Subcutaneous abdominal adipose tissue (tissue), 5 donors: Measurements from ENCODE around the gene PCDHA3.
"Not testable (repeated sequence)": the region's sequence is repeated elsewhere in the genome, so short reads cannot be mapped to it uniquely, and the experiment has no call there.

ENCODE experiments used
- H3K27ac ChIP-seq: one replicate; pipeline ENCODE4 v1.7.0; 2013; ENCODE audit warnings: low read depth, mild to moderate bottlenecking, inconsistent platforms, low read length, moderate library complexity
- H3K27me3 ChIP-seq, 5 donors: one replicate each; pipeline ENCODE4 v1.7.0; 2013; ENCODE audit warnings: low read length in 5 of 5, inconsistent platforms in 1 of 5; ENCODE audit not compliant: control insufficient read depth in 5 of 5, insufficient read depth in 4 of 5
- H3K36me3 ChIP-seq, 5 donors: one replicate each; pipeline ENCODE4 v1.7.0; 2013; ENCODE audit warnings: low read length in 5 of 5; ENCODE audit not compliant: control insufficient read depth in 5 of 5, insufficient read depth in 5 of 5
- H3K4me1 ChIP-seq, 5 donors: one replicate each; pipeline ENCODE4 v1.7.0; 2013; ENCODE audit warnings: low read length in 5 of 5, mild to moderate bottlenecking in 3 of 5, moderate library complexity in 1 of 5; ENCODE audit not compliant: control insufficient read depth in 5 of 5, insufficient read depth in 5 of 5
- H3K4me3 ChIP-seq, 5 donors: one replicate each; pipeline ENCODE4 v1.7.0; 2013; ENCODE audit warnings: low read length in 5 of 5, low read depth in 1 of 5
- H3K9ac ChIP-seq, 5 donors: one replicate each; pipeline ENCODE4 v1.7.0; 2013; ENCODE audit warnings: low read length in 5 of 5, mild to moderate bottlenecking in 4 of 5, moderate library complexity in 3 of 5
- H3K9me3 ChIP-seq, 5 donors: one replicate each; pipeline ENCODE4 v1.7.0; 2013; ENCODE audit warnings: low read length in 5 of 5; ENCODE audit not compliant: control insufficient read depth in 5 of 5
- donor health status: healthy.
- donor health status: healthy.
- donor health status: healthy.
- donor health status: healthy.
- donor health status: healthy.

Gene PCDHA3

DNA sequence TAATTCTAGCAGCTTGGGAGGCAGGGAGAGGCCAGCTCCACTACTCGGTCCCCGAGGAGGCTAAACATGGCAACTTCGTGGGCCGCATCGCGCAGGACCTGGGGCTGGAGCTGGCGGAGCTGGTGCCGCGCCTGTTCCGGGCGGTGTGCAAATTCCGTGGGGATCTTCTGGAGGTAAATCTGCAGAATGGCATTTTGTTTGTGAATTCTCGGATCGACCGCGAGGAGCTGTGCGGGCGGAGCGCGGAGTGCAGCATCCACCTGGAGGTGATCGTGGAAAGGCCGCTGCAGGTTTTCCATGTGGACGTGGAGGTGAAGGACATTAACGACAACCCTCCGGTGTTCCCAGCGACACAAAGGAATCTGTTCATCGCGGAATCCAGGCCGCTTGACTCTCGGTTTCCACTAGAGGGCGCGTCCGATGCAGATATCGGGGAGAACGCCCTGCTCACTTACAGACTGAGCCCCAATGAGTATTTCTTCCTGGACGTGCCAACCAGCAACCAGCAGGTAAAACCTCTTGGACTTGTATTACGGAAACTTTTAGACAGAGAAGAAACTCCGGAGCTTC lies 33.7 kb downstream of the PCDHA3 start:
- Histone ChIP-seq H3K4me3 (peak overlapping the region; percentile 4 to 54 (median 34)), H3K9me3 (peaks cover 2 to 25% (median 22%) of the 10 kb centered on the region in 5 donors), H3K27me3 (peaks cover 2 to 23% (median 7%) of the 10 kb centered on the region in 5 donors)
- not testable (repeated sequence) for H3K36me3 ChIP-seq, H3K4me1 ChIP-seq, H3K9ac ChIP-seq, H3K27ac ChIP-seq

DNA sequence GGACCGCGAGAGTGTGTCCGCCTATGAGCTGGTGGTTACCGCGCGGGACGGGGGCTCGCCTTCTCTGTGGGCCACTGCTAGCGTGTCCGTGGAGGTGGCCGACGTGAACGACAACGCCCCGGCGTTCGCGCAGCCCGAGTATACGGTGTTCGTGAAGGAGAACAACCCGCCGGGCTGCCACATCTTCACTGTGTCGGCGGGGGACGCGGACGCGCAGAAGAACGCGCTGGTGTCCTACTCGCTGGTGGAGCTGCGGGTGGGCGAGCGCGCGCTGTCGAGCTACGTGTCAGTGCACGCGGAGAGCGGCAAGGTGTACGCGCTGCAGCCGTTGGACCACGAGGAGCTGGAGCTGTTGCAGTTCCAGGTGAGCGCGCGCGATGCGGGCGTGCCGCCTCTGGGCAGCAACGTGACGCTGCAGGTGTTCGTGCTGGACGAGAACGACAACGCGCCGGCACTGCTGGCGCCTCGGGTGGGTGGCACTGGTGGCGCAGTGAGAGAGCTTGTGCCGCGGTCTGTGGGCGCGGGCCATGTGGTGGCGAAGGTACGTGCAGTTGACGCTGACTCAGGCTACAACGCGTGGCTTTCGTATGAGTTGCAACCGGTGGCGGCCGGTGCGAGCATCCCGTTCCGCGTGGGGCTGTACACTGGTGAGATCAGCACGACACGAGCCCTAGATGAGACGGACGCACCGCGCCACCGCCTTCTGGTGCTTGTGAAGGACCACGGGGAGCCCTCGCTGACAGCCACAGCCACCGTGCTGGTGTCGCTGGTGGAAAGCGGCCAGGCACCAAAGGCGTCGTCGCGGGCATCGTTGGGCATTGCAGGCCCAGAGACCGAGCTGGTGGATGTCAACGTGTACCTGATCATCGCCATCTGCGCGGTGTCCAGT lies 35.0 kb downstream of the PCDHA3 start:
- Histone ChIP-seq H3K27ac (no peak overlapping the region), H3K27me3 (peaks cover 2 to 19% (median 7%) of the 10 kb centered on the region in 5 donors), H3K4me1 (no peaks in the 10 kb centered on the region), H3K36me3 (no peaks in the 10 kb centered on the region), H3K9me3 (peaks cover 5 to 18% (median 14%) of the 10 kb centered on the region in 5 donors), H3K9ac (no peak overlapping the region), H3K4me3 (peak overlapping the region in 1 of 5 donors; percentile 34)

DNA sequence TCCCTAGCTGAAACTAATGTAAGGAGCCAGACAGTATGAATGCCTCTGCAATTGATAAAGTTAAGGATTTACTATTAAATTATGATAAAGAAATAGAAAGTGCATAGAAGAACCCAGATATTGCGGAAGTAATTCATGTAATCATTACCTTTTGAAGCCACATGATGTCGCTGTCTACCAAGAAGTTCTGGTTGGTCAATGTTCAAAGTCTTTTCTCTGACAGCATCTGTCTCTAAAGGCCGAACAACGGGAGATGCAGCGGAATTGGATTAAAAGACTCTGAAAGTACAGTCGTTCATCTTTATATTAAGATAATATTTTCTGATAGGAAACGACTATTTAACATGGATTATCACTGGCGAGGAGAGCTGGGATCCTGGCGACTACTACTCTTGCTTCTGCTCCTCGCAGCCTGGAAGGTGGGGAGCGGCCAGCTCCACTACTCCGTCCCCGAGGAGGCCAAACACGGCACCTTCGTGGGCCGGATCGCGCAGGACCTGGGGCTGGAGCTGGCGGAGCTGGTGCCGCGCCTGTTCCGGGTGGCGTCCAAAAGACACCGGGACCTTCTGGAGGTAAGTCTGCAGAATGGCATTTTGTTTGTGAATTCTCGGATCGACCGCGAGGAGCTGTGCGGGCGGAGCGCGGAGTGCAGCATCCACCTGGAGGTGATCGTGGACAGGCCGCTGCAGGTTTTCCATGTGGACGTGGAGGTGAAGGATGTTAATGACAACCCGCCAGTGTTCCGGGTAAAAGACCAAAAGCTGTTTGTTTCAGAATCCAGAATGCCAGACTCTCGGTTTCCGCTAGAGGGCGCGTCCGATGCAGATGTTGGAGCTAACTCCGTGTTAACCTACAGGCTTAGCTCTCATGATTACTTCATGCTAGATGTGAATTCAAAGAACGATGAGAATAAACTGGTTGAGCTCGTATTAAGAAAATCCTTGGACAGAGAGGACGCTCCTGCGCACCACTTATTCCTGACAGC lies 40.4 kb downstream of the PCDHA3 start, which contains the start of gene PCDHA8:
TSS of gene PCDHA8 (plus strand) at position 210 of the 985 bp plus-strand sequence. CDS start at position 345, 135 bp downstream.
- no peak within 1 kb of the TSS for H3K9ac ChIP-seq
- no peaks in the 10 kb centered on the region for H3K36me3 ChIP-seq
- H3K4me3 ChIP-seq: no peak within 1 kb of the TSS
- H3K4me1 ChIP-seq: no peaks in the 10 kb centered on the region
- H3K9me3 ChIP-seq: peaks cover 5 to 26% (median 16%) of the 10 kb centered on the region in 5 donors
- H3K27me3 ChIP-seq: peaks cover 0 to 6% (median under 1%) of the 10 kb centered on the region in 5 donors
- no peak within 1 kb of the TSS for H3K27ac ChIP-seq

DNA sequence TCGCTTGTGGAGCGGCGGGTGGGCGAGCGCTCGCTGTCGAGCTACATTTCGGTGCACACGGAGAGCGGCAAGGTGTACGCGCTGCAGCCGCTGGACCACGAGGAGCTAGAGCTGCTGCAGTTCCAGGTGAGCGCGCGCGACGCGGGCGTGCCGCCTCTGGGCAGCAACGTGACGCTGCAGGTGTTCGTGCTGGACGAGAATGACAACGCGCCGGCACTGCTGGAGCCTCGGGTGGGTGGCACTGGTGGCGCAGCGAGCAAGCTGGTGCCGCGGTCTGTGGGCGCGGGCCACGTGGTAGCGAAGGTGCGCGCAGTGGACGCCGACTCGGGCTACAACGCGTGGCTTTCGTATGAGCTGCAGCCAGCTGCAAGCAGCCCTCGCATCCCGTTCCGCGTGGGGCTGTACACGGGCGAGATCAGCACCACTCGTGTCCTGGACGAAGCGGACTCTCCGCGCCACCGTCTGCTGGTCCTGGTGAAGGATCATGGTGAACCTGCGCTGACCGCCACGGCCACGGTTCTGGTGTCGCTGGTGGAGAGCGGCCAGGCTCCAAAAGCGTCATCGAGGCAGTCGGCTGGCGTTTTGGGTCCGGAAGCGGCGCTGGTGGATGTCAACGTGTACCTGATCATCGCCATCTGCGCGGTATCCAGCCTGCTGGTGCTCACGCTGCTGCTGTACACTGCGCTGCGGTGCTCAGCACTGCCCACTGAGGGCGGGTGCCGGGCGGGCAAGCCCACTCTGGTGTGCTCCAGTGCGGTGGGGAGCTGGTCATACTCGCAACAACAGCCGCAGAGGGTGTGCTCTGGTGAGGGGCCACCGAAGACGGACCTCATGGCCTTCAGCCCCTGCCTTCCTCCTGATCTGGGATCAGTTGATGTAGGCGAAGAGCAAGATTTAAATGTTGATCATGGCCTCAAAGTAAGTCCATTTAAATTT lies 42.2 kb downstream of the PCDHA3 start:
- Histone ChIP-seq H3K9ac (no peak overlapping the region), H3K4me3 (no peak overlapping the region), H3K9me3 (peaks cover 5 to 24% (median 13%) of the 10 kb centered on the region in 5 donors)

DNA sequence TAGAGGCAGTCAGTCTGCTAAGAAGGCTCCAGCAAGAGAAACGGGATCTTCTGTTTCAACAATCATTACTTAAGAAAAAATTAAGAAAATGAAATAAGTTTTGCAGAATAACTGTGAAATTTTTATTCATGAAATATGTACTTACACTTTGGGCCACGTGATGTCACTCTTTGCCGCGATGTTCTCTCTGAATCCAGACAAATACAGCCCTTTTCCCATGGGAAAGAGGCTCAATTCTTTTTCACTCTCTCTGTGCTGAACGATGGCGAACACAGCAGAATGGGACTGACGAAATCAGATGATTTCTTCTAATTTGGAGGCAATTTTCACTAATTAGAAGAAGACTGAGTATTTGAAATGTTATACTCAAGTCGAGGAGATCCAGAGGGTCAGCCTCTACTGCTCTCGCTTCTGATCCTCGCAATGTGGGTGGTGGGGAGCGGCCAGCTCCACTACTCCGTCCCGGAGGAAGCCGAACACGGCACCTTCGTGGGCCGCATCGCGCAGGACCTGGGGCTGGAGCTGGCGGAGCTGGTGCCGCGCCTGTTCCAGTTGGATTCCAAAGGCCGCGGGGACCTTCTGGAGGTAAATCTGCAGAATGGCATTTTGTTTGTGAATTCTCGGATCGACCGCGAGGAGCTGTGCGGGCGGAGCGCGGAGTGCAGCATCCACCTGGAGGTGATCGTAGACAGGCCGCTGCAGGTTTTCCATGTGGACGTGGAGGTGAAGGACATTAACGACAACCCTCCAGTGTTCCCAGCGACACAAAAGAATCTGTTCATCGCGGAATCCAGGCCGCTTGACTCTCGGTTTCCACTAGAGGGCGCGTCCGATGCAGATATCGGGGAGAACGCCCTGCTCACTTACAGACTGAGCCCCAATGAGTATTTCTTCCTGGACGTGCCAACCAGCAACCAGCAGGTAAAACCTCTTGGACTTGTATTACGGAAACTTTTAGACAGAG lies 47.6 kb downstream of the PCDHA3 start, which contains the start of gene PCDHA9:
TSS of gene PCDHA9 (plus strand) at position 244 of the 964 bp plus-strand sequence. CDS start at position 358, 114 bp downstream.
- H3K9me3 ChIP-seq: peaks cover under 1 to 19% (median 9%) of the 10 kb centered on the region in 5 donors

More for the DNA sequence above, 42.2 kb downstream of the PCDHA3 start:
- no peaks in the 10 kb centered on the region for H3K4me1 ChIP-seq
- H3K27me3 ChIP-seq: peaks cover 0 to 2% (median 0%) of the 10 kb centered on the region in 5 donors
- H3K27ac ChIP-seq: no peak overlapping the region
- no peaks in the 10 kb centered on the region for H3K36me3 ChIP-seq

DNA sequence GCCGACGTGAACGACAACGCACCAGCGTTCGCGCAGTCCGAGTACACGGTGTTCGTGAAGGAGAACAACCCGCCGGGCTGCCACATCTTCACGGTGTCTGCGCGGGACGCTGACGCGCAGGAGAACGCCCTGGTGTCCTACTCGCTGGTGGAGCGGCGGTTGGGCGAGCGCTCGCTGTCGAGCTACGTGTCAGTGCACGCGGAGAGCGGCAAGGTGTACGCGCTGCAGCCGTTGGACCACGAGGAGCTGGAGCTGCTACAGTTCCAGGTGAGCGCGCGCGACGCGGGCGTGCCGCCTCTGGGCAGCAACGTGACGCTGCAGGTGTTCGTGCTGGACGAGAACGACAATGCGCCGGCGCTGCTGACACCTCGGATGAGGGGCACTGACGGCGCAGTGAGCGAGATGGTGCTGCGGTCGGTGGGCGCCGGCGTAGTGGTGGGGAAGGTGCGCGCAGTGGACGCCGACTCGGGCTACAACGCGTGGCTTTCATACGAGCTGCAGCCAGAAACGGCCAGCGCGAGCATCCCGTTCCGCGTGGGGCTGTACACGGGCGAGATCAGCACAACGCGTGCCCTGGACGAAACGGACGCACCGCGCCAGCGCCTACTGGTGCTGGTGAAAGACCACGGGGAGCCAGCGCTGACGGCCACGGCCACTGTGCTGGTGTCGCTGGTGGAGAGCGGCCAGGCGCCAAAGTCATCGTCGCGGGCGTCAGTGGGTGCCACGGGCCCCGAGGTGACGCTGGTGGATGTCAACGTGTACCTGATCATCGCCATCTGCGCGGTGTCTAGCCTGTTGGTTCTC lies 49.2 kb downstream of the PCDHA3 start:
- not testable (repeated sequence) for H3K4me1 ChIP-seq, H3K36me3 ChIP-seq, H3K27me3 ChIP-seq, H3K27ac ChIP-seq, H3K9ac ChIP-seq
- Histone ChIP-seq H3K4me3 (peak overlapping the region in 1 of 5 donors; percentile 22), H3K9me3 (peaks cover 0 to 17% (median 9%) of the 10 kb centered on the region in 5 donors)

More for the DNA sequence above, 47.6 kb downstream of the PCDHA3 start, which contains the start of gene PCDHA9:
- H3K9ac ChIP-seq, H3K27me3 ChIP-seq, H3K27ac ChIP-seq, H3K36me3 ChIP-seq, H3K4me1 ChIP-seq: not testable (repeated sequence)
- peak within 1 kb of the TSS in 1 of 5 donors; percentile 42 for H3K4me3 ChIP-seq
